ENCODE measurements around the gene NAA20.

The NAA20 gene

GRCh38 chr20:20021835-20022234 is 4.7 kb downstream of the NAA20 start:
- no peak for TF ChIP-seq ZFX (IDR thresholded peaks at IDR 0.05)
- TF ChIP-seq CTCF (conservative IDR thresholded peaks at IDR 0.05) = no peak
- no peak overlapping the region for H3K27ac ChIP-seq

- TF ChIP-seq CTCF (conservative IDR thresholded peaks at IDR 0.05) (no peak), ZFX (IDR thresholded peaks at IDR 0.05) (no peak)
- H3K27ac ChIP-seq = no peak overlapping the region
Measured at GRCh38 chr20:20022498-20022897, 5.3 kb downstream of the NAA20 start.

GRCh38 chr20:20023395-20023794 is 6.2 kb downstream of the NAA20 start:
- H3K27ac ChIP-seq = no peak overlapping the region
- TF ChIP-seq ZFX (IDR thresholded peaks at IDR 0.05) = no peak
- no peak for TF ChIP-seq CTCF (conservative IDR thresholded peaks at IDR 0.05)

- no peak for TF ChIP-seq ZFX (IDR thresholded peaks at IDR 0.05)
- no peak for TF ChIP-seq CTCF (conservative IDR thresholded peaks at IDR 0.05)
- no peak overlapping the region for H3K27ac ChIP-seq
Measured at GRCh38 chr20:20024942-20025341, 7.8 kb downstream of the NAA20 start.

- TF ChIP-seq CTCF (conservative IDR thresholded peaks at IDR 0.05) = no peak
- no peak for TF ChIP-seq ZFX (IDR thresholded peaks at IDR 0.05)
- H3K27ac ChIP-seq = no peak overlapping the region
Measured at GRCh38 chr20:20027284-20027683, 10.1 kb downstream of the NAA20 start.

- TF ChIP-seq CTCF (conservative IDR thresholded peaks at IDR 0.05) (no peak), ZFX (IDR thresholded peaks at IDR 0.05) (no peak)
Measured at GRCh38 chr20:20031790-20032189, 14.6 kb downstream of the NAA20 start.

GRCh38 chr20:20034486-20034885 is 17.3 kb downstream of the NAA20 start:
- no peak for TF ChIP-seq ZFX (IDR thresholded peaks at IDR 0.05)
- TF ChIP-seq CTCF (conservative IDR thresholded peaks at IDR 0.05) = no peak
- H3K27ac ChIP-seq = no peak overlapping the region

More at GRCh38 chr20:20031790-20032189, 14.6 kb downstream of the NAA20 start:
- H3K27ac ChIP-seq = no peak overlapping the region
